Epithelial cell of proximal tubule (primary cell): ENCODE measurements around the gene NR1H2. TPM values are rescaled to one million over a fixed set of nuclear protein-coding genes. Genes with fewer than 3 reads are reported as not detected.
A peak's percentile ranks its signal among the peaks of the same experiment; 100 is the strongest.

Experiments used
- DNase-seq: peaks from one replicate; pipeline ENCODE4 v3.0.0-alpha.2; 2011; ENCODE audit warnings: low read depth
- H3K4me3 ChIP-seq: 2 replicates; pipeline ENCODE4 v1.5.1; 2011; ENCODE audit warnings: low read depth, mild to moderate bottlenecking, low read length
- total RNA-seq: library from RNA; depleted of rRNA; stranded (reverse); fragments of >200 nt; gene quantifications from 2 replicates; pipeline ENCODE4 v1.2.3, GENCODE V29; 2015
- TF ChIP-seq, protein P1 (sequence below): conservative IDR thresholded peaks from 2 replicates; pipeline ENCODE4 v1.5.1; 2012; ENCODE audit warnings: low read depth, mild to moderate bottlenecking, low read length

Gene NR1H2
- total RNA-seq, 1 donor from 2014 or later, result 67.5 TPM

DNA sequence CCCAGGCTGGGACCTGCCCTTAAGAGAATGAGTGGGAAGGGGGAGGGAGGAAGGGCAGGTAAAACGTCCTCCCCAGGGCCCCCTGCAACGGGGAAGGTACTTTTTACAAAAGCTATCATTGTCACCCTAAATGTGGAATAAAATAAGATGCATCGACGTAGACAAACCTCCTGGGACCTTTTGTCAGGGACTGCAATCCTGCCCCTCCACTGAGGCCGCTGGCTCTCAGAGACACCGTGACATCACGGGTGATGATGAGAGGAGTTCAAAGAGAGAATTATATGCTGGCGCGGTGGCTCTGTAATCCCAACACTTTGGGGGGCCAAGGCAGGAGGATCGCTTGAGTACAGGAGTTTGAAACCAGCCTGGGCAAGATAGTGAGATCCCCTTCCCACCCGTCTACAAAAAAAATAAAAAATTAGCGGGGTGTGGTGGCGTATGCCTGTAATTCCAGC lies 54.7 kb downstream of the NR1H2 start:
- peak overlapping the region; percentile 62 for H3K4me3 ChIP-seq
- no peak for DNase-seq
- TF ChIP-seq, protein P1, sequence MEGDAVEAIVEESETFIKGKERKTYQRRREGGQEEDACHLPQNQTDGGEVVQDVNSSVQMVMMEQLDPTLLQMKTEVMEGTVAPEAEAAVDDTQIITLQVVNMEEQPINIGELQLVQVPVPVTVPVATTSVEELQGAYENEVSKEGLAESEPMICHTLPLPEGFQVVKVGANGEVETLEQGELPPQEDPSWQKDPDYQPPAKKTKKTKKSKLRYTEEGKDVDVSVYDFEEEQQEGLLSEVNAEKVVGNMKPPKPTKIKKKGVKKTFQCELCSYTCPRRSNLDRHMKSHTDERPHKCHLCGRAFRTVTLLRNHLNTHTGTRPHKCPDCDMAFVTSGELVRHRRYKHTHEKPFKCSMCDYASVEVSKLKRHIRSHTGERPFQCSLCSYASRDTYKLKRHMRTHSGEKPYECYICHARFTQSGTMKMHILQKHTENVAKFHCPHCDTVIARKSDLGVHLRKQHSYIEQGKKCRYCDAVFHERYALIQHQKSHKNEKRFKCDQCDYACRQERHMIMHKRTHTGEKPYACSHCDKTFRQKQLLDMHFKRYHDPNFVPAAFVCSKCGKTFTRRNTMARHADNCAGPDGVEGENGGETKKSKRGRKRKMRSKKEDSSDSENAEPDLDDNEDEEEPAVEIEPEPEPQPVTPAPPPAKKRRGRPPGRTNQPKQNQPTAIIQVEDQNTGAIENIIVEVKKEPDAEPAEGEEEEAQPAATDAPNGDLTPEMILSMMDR, result no peak

DNA sequence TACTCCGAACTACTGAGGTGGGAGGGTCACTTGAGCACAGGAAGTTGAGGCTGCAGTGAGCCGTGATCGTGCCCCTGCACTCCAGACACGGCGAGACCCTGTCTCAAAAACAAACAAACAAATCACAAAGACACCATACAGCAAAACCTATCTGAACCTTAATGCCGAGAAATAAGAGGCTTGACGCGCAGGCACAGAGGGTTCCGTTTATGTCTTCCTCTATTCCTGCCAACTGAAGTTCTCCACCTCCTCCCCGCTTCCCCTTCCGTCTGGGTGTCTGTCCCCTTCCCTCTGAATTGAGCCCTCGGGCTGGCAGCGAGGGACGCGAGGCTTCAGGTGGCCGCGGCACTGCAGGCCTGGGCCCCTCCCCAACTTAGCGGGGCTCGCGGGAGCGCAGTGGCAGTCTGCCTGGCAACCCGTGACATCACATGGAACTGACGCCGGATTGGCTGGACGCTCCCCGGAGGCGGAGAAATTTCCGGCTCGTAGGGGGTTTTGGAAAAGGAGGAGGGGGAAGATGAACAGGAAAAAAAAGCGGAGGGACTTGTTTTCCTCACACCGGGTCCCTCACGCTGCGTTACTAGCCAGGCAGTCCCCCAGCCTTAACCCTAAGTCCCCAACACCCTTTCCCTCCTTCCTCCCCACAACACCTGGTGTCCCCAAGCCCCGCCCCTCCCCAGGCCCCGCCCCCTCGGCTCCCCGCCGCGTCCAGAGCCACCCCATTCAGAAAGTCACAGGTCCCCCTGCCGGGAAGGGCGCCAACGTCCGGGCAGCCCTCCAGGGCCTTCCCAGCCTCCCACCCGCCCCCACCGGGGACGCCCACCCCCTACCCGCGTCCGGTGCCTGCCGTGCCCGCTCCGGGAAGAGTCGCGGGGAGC lies 55.3 kb downstream of the NR1H2 start:
- TF ChIP-seq, protein P1, result no peak
- peak overlapping the region; percentile 62 for H3K4me3 ChIP-seq
- DNase-seq, result no peak

DNA sequence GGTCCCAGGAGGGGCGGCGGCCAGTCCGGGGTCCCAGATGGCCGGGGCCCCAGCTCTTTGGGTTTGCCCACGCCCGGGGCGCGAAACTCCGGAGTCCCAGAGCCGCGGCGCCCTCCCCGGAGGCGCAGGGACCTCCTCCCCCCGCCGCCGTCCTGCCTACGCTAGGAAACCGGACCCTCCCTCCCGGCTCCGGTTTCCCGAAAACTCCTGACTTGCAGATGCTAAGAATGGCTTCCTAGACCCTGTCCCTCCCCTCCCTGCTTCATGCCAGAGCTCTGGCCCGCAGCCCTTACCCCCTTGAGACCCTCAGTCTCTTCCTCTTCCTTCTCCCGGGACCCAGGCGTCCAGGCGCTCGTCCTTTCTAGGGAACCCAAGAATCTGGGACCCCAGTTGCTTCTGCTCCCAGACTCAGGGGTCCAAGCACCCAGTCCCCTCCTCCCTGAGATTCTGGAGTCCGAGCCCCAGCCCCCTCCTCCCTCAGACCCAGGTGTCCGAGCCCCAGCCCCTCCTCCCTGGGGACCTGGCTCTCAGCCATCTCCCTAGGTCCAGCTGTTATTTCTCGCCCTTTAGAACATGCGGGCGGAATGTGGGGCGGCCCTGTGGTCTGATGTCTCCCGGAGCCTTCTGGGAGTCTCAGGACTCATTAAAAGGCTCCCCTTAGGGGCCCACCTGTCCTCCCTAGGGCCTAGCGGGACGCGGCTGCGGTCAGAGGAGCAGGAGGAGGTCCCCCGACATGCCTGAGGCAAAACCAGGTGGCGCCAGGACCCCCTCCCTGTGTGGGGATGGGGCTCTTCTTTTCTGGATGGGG lies 56.2 kb downstream of the NR1H2 start, which contains the start of gene MYBPC2:
Gene MYBPC2, plus strand, starts transcription at position 672 of the 808 bp plus-strand sequence. Its CDS starts 62 bp downstream, at position 734.
- TF ChIP-seq, protein P1, result no peak
- peak within 1 kb of the TSS; percentile 62 for H3K4me3 ChIP-seq
- DNase-seq, result no peak

Other genes with a start within 250 kb of the NR1H2 start
- 0.29 TPM in 1 of 2 replicates, not detected in the other for gene IZUMO2, start 213.2 kb upstream of the NR1H2 start, total RNA-seq
- gene MYH14, start 172.8 kb upstream of the NR1H2 start, total RNA-seq, result 19.2 and 23.8 TPM in 2 replicates
- 0.07 and 0.35 TPM in 2 replicates for gene KCNC3, start 47.1 kb upstream of the NR1H2 start, total RNA-seq
- gene NAPSA, start 10.8 kb upstream of the NR1H2 start, total RNA-seq, result 0.14 and 3.3 TPM in 2 replicates
- 89.4 and 90.6 TPM in 2 replicates for gene POLD1, start 7.9 kb downstream of the NR1H2 start, total RNA-seq
- gene SPIB, start 42.5 kb downstream of the NR1H2 start, total RNA-seq, result not detected in 2 replicates
- gene MYBPC2, start 56.4 kb downstream of the NR1H2 start, total RNA-seq, result not detected in 2 replicates
- gene EMC10, start 100.0 kb downstream of the NR1H2 start, total RNA-seq, result 123 and 185 TPM in 2 replicates
- 0.69 and 2.2 TPM in 2 replicates for gene GARIN5A, start 100.4 kb downstream of the NR1H2 start, total RNA-seq
- 16.1 and 36.4 TPM in 2 replicates for gene JOSD2, start 134.7 kb downstream of the NR1H2 start, total RNA-seq
- not detected in 2 replicates for gene ASPDH, start 137.5 kb downstream of the NR1H2 start, total RNA-seq
- gene LRRC4B, start 192.0 kb downstream of the NR1H2 start, total RNA-seq, result 0.07 and 0.69 TPM in 2 replicates